ENCODE data around the gene LLGL1. TPM values are rescaled to one million over a fixed set of nuclear protein-coding genes. Genes with fewer than 3 reads are reported as not detected.

The LLGL1 gene
- total RNA-seq, 1 donor from 2014 or later: 43.5 TPM

DNA sequence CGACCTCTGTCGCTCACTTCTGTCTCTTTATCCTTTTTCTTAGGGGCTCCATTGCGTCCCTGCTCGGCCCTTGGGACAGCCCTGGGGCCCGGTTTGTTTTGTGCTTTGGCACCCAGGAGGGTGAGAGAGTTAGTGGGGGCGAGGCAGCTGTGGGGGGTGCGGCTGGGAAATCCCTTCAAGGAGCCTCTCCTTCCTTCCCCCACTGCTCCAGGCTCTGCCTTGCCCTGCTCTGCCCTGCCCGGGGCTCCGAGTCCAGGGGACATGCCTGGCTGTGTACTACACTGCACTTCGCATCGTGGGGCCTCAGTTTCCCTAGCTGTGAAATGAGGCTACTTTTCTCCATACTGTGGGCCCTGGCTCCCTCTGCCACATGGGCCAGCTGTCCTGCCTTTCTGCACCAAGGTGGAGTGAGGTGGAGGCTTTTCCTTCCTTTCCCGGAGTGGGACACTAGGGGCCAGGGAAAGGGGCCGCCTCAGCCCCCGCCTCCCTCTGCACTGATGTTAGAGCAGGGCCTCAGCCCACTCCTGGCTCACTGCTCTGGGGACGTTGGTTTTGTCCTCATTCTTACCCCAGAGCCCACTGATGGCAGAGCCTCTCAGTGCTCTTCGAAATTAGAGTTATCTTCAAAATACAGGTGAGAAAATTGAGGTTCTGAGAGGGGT, 980 bp downstream of the LLGL1 start:
- Histone ChIP-seq H3K9ac (ENCODE audit: low read length) (peak overlapping the region; percentile 97), H3K4me3 (ENCODE audit: insufficient read depth, low read depth, low read length) (peak overlapping the region; percentile 95), H3K79me2 (ENCODE audit: insufficient read depth, low read length) (peaks cover 56% of the 10 kb centered on the region), H3K27ac (ENCODE audit: low read depth, low read length) (no peak overlapping the region), H3K36me3 (ENCODE audit: insufficient read depth, low read length) (no peaks in the 10 kb centered on the region), H2AFZ (ENCODE audit: low read depth, low read length) (peak overlapping the region; percentile 88), H3K4me1 (ENCODE audit: insufficient read depth, low read length) (peaks cover 21% of the 10 kb centered on the region), H3K27me3 (ENCODE audit: insufficient read depth, low read length) (no peaks in the 10 kb centered on the region), H3K9me3 (ENCODE audit: insufficient read depth, low read depth, low read length) (no peaks in the 10 kb centered on the region), H3K4me2 (ENCODE audit: low read length) (peak overlapping the region; percentile 100), H4K20me1 (ENCODE audit: insufficient read depth, low read length) (peaks cover 56% of the 10 kb centered on the region)
- H3K27ac Mint-ChIP-seq (ENCODE audit: unreplicated experiment): peak overlapping the region; percentile 82
- TF ChIP-seq, protein P1, sequence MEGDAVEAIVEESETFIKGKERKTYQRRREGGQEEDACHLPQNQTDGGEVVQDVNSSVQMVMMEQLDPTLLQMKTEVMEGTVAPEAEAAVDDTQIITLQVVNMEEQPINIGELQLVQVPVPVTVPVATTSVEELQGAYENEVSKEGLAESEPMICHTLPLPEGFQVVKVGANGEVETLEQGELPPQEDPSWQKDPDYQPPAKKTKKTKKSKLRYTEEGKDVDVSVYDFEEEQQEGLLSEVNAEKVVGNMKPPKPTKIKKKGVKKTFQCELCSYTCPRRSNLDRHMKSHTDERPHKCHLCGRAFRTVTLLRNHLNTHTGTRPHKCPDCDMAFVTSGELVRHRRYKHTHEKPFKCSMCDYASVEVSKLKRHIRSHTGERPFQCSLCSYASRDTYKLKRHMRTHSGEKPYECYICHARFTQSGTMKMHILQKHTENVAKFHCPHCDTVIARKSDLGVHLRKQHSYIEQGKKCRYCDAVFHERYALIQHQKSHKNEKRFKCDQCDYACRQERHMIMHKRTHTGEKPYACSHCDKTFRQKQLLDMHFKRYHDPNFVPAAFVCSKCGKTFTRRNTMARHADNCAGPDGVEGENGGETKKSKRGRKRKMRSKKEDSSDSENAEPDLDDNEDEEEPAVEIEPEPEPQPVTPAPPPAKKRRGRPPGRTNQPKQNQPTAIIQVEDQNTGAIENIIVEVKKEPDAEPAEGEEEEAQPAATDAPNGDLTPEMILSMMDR (IDR thresholded peaks at IDR 0.05; ENCODE audit: insufficient read depth, low read depth, low read length): no peak
- TF ChIP-seq EZH2 (IDR thresholded peaks at IDR 0.05; ENCODE audit: insufficient read depth, low read length): no peak
- peaks cover 5% of the 10 kb centered on the region for H3K4me1 Mint-ChIP-seq (ENCODE audit: low read depth, unreplicated experiment)
- DNase-seq (ENCODE audit: low read depth) (no peak), FAIRE-seq (no peak)
- H3K36me3 Mint-ChIP-seq (ENCODE audit: low read depth, unreplicated experiment): no peaks in the 10 kb centered on the region
- H3K4me3 Mint-ChIP-seq (ENCODE audit: unreplicated experiment): peak overlapping the region; percentile 100
- H3K9me3 Mint-ChIP-seq (ENCODE audit: unreplicated experiment): peaks cover 2% of the 10 kb centered on the region
- no peaks in the 10 kb centered on the region for H3K27me3 Mint-ChIP-seq (ENCODE audit: low read depth, unreplicated experiment)

DNA sequence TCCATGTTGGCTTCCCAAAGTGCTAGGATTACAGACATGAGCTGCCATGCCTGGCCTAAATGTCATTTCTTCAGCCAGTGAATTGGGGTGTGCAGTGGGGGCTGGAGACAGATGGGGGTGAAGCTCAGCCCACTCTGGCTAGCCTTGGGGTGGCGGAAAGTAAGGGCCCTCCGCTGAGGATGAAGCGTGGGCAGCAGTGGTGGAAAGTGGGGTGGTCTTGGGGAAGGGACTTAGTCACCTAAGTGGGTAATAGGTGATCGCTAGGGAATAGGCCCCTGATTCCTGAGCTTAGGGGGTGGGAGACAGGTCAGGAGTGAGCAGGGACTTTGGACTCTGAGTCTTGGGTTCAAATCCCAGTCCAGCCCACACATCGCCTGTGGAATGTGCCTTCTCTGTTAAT, 2.2 kb downstream of the LLGL1 start:
- Mint-ChIP-seq H3K9me3 (ENCODE audit: unreplicated experiment) (peaks cover 2% of the 10 kb centered on the region), H3K4me3 (ENCODE audit: unreplicated experiment) (no peak overlapping the region), H3K27ac (ENCODE audit: unreplicated experiment) (peak overlapping the region; percentile 23), H3K36me3 (ENCODE audit: low read depth, unreplicated experiment) (no peaks in the 10 kb centered on the region), H3K4me1 (ENCODE audit: low read depth, unreplicated experiment) (peaks cover 5% of the 10 kb centered on the region), H3K27me3 (ENCODE audit: low read depth, unreplicated experiment) (no peaks in the 10 kb centered on the region)
- TF ChIP-seq EZH2 (IDR thresholded peaks at IDR 0.05; ENCODE audit: insufficient read depth, low read length): no peak
- TF ChIP-seq, protein P1 (IDR thresholded peaks at IDR 0.05; ENCODE audit: insufficient read depth, low read depth, low read length): no peak
- FAIRE-seq (no peak), DNase-seq (ENCODE audit: low read depth) (no peak)
- Histone ChIP-seq H3K27me3 (ENCODE audit: insufficient read depth, low read length) (no peaks in the 10 kb centered on the region), H3K79me2 (ENCODE audit: insufficient read depth, low read length) (peaks cover 64% of the 10 kb centered on the region), H3K27ac (ENCODE audit: low read depth, low read length) (no peak overlapping the region), H3K36me3 (ENCODE audit: insufficient read depth, low read length) (no peaks in the 10 kb centered on the region), H4K20me1 (ENCODE audit: insufficient read depth, low read length) (peaks cover 68% of the 10 kb centered on the region), H2AFZ (ENCODE audit: low read depth, low read length) (no peak overlapping the region), H3K4me3 (ENCODE audit: insufficient read depth, low read depth, low read length) (no peak overlapping the region), H3K4me2 (ENCODE audit: low read length) (peak overlapping the region; percentile 100), H3K9ac (ENCODE audit: low read length) (no peak overlapping the region), H3K9me3 (ENCODE audit: insufficient read depth, low read depth, low read length) (no peaks in the 10 kb centered on the region), H3K4me1 (ENCODE audit: insufficient read depth, low read length) (peaks cover 19% of the 10 kb centered on the region)

DNA sequence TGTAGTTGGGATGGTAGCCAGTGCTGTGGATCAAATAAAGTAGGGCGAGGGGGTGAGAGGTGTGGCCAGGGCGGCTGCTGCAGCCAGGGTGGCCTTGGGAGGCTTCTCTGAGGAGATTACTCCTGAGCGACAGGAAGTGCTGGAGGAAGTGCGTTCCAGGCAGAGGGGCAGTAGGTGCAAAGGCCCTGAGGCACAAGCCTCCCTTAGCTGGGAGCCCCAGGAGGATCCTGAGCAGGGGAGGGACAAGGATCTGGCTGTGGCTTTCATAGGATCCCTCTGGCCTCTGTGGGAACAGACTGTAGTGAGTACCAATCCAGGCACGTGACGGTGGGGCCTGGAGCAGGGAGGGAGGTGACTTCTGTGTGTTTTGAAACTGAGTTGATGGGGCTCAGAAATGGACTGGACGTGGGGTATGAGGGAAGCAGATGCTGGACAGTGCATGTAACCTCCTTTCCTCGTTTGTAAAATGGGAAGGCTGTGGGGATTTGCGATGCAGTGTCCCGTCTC, 2.8 kb downstream of the LLGL1 start:
- H3K79me2 ChIP-seq (ENCODE audit: insufficient read depth, low read length): peaks cover 64% of the 10 kb centered on the region
- no peaks in the 10 kb centered on the region for H3K36me3 Mint-ChIP-seq (ENCODE audit: low read depth, unreplicated experiment)
- no peak overlapping the region for H3K4me3 ChIP-seq (ENCODE audit: insufficient read depth, low read depth, low read length)
- H3K9me3 Mint-ChIP-seq (ENCODE audit: unreplicated experiment): peaks cover 2% of the 10 kb centered on the region
- H3K4me1 Mint-ChIP-seq (ENCODE audit: low read depth, unreplicated experiment): peaks cover 5% of the 10 kb centered on the region
- no peak for FAIRE-seq
- TF ChIP-seq, protein P1 (IDR thresholded peaks at IDR 0.05; ENCODE audit: insufficient read depth, low read depth, low read length): no peak
- no peak for TF ChIP-seq EZH2 (IDR thresholded peaks at IDR 0.05; ENCODE audit: insufficient read depth, low read length)
- no peak overlapping the region for H3K27ac ChIP-seq (ENCODE audit: low read depth, low read length)
- H3K36me3 ChIP-seq (ENCODE audit: insufficient read depth, low read length): no peaks in the 10 kb centered on the region
- no peak overlapping the region for H3K4me3 Mint-ChIP-seq (ENCODE audit: unreplicated experiment)
- no peak overlapping the region for H3K9ac ChIP-seq (ENCODE audit: low read length)
- no peak for DNase-seq (ENCODE audit: low read depth)
- H3K4me2 ChIP-seq (ENCODE audit: low read length): no peak overlapping the region
- no peaks in the 10 kb centered on the region for H3K27me3 ChIP-seq (ENCODE audit: insufficient read depth, low read length)
- H3K4me1 ChIP-seq (ENCODE audit: insufficient read depth, low read length): peaks cover 19% of the 10 kb centered on the region
- H4K20me1 ChIP-seq (ENCODE audit: insufficient read depth, low read length): peaks cover 74% of the 10 kb centered on the region
- H3K27me3 Mint-ChIP-seq (ENCODE audit: low read depth, unreplicated experiment): no peaks in the 10 kb centered on the region
- H2AFZ ChIP-seq (ENCODE audit: low read depth, low read length): no peak overlapping the region
- no peaks in the 10 kb centered on the region for H3K9me3 ChIP-seq (ENCODE audit: insufficient read depth, low read depth, low read length)
- peak overlapping the region; percentile 23 for H3K27ac Mint-ChIP-seq (ENCODE audit: unreplicated experiment)

Data from astrocyte (in vitro differentiated cells and primary cell).